NB4 (cell line): ENCODE measurements around the gene CD93.

Experiments used
- CTCF ChIP-seq: IDR thresholded peaks from one replicate; pipeline ENCODE4 v1.5.1; 2012; ENCODE audit warnings: low read depth, low read length
- MAX ChIP-seq: IDR thresholded peaks from 2 replicates; pipeline ENCODE4 v1.6.1; 2011; ENCODE audit warnings: low read depth, low read length
- MYC ChIP-seq: IDR thresholded peaks from 2 replicates; pipeline ENCODE4 v1.6.1; 2011; ENCODE audit warnings: low read depth, low read length
- POLR2A ChIP-seq: IDR thresholded peaks from 2 replicates; pipeline ENCODE4 v1.6.1; 2011; ENCODE audit warnings: mild to moderate bottlenecking; ENCODE audit not compliant: insufficient read length; ENCODE audit errors: extremely low read depth

GRCh38 chr20:23074052-23074451, 12.1 kb downstream of the CD93 start:
- TF ChIP-seq POLR2A (no peak), CTCF (no peak), MAX (no peak), MYC (no peak)
